LNCAP (cell line): ENCODE results near the gene NFATC1.

Source experiments
- CTCF ChIP-seq: fragments of 450-650 bp; IDR thresholded peaks from 2 replicates; pipeline ENCODE4 v1.5.1; 2017; ENCODE audit warnings: mild to moderate bottlenecking

Gene NFATC1

GRCh38 chr18:79458917-79459803 lies 63.4 kb downstream of the NFATC1 start:
- TF ChIP-seq CTCF, result no peak

GRCh38 chr18:79459946-79460480 lies 64.3 kb downstream of the NFATC1 start:
- TF ChIP-seq CTCF, result no peak

- TF ChIP-seq CTCF, result no peak
These were observed 65.0 kb downstream of the NFATC1 start for GRCh38 chr18:79460481-79461300.

- TF ChIP-seq CTCF, result no peak
These were observed 65.9 kb downstream of the NFATC1 start for GRCh38 chr18:79461627-79462026.

- no peak for TF ChIP-seq CTCF
These were observed 67.8 kb downstream of the NFATC1 start for GRCh38 chr18:79463424-79463960.

GRCh38 chr18:79465392-79465991 lies 69.8 kb downstream of the NFATC1 start:
- no peak for TF ChIP-seq CTCF

GRCh38 chr18:79466591-79466990 lies 70.9 kb downstream of the NFATC1 start:
- TF ChIP-seq CTCF, result no peak
